Measurements from ENCODE around the gene CRTAP.
"Not testable (repeated sequence)": the region's sequence is repeated elsewhere in the genome, so short reads cannot be mapped to it uniquely, and the experiment has no call there.

CRTAP gene

DNA sequence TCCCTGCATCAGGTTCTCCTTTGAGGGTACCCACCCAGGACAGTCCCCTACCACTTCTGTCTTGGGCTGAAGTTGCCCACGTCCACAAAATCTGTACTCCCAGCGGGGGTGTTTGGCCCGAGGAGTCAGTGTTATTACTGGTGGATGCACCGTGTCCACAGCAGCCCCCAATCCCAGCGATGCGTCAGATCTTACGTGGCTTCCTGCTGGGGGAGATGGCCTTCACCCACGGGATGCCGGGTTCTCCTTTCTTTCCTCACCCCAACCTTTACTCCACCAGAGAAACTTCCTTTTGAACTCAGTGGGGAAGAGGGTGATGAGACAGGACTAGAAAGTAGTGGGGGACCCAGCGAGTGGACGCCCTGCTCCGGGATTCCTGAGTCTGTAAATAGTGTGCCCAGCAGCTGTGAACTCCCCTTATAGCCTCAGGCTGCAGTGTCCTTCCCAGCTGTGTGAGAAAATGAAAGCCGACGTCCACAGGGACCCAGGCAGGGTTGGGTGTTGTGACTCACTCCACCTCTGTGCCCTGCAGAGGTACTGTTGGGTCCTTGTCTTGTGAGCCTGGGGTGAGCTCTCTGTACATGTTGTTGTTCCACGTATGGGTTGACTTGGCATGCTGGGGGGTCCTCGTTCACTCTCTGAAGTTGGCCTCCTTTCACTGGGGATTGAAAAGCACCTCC is 31.5 kb downstream of the CRTAP start:
- DNase-seq, result no peak

DNA sequence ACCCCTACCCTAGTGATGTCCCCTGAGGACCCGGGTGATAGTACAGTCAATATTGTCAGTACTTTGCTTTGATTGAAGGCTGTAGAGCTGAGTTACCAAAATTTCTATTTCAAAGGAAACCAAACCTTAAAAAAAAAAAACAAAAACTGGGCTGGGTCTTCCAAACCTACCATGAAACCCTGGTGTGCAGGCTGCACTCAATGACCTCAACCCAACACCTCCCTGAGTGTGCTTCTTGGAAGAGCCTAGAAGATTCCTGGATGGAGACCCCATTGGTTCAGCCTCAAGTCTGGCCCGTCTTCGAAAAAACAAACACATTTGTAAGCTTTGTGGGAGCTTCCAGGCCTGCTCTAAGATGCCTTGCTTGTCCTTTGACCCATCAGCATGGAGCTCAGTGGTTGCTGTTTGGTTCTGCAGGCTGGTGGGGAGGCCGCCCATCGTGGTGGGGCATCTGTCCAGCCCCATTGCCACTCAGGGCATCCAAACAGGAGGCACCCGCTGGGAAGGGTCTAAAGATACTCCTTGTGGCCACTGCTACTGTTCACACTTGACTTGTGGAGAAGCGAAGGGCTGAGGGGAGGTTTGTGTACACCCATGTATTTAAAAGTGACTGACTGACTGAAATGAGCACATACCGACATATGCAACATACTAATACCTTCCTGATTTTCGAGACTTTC is 32.2 kb downstream of the CRTAP start:
- no peak for DNase-seq

GRCh38 chr3:33146791-33147445 is 33.1 kb downstream of the CRTAP start:
- no peak for DNase-seq

DNA sequence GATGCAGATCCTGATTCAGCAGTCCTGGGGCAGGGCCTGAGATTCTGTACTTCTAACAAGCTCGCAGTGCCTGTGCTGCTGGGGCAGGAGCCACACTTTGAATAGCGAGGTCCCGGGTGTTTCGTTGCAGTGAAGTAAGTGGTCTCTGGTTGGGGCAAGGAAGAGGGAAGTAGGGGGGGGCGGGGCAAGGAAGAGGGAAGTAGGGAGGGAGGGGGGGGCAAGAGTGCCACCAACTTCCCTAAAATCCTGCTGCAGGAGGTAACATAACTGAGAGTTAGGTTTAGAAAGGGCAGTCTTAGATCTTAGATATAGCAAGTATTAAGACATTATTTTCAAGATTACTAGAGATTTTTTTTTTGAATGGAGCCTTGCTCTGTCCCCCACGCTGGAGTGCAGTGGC is 35.5 kb downstream of the CRTAP start:
- no peak for DNase-seq

DNA sequence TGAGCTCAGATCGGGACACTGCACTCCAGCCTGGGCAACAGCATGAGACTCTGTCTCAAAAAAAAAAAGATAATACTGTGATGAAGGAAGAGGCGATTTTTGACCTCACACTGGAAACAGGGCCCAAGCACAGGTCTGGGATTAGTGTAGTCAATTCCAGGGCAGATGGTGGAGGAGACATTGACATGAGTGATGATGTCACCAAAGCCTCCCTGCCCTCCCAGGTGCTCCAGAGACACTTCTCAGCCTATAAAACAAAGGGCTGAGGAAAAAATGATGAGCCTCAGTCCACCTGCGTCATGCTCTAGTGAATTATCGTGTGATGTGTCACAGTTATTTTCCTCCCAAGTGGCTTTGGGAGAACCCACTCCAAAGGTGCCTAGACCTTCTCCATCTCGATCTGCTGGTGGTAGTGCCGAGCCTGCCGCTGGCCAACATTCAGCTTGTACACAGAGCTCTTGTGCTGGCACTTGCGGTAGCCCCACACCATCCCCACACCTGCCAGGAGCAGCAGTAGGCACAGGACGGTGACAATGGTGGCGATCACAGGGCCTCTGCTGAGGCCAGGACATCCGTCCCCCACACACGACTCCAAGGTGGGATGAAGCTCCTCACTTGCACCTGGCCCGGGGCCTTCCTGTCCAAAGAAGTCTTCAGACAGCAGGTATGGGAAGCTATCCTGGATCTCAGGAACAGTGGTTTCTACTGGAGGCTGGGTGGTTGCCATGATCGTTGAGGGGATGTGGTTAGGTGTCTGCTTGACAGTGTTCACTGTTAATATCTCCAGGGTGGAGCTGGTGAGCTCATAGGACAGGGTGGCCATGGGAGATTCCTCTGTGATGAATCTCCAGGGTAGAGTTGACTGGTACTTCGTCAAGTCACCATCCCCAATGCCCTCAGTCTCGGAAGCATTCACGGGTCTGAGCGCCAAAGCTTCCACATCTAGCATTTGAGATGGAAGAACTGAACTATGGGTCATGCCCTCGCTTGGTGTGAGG is 38.8 kb downstream of the CRTAP start:
- no peak for DNase-seq

DNA sequence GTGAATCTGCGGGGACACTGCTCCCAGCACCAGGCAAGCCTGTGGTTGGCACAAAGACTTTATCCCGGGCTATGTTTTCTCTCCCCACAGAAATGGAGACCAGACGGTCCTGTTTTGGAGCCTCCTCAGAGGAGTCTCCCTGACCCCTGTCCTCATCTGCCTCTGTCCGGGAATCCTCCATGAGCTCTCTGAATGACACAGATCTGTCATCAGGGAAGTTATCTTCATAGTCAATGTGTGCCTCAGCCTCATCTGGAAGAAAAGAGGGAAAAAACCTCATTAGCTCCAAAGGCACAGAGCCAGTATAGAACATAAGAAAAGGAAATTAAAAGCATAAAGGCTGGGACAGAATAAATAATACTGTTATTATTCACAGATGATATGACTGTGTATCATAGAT is 40.0 kb downstream of the CRTAP start:
- no peak for DNase-seq

- DNase-seq, result no peak
These were observed 41.5 kb downstream of the CRTAP start for GRCh38 chr3:33155301-33155700.

DNA sequence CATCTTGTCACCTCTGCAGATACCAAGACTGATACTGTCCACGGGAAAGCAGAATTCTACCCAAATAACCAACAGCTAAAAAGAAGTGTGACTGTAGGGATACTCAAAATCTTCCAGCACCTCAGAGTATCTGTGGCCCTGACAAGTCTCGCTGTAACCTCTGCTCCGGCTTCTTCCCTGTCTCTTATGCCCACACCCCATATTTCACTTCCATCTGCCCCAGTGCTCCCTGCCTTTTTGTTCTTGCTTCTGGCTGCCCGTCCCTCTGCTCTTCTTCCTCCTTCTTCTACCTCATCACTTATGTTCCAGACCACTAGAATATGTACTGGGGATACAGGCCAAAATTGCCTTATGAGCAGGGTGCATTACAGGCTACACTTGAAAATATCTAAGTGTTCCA is 45.4 kb downstream of the CRTAP start:
- no peak for DNase-seq

GRCh38 chr3:33159981-33160380 is 46.2 kb downstream of the CRTAP start:
- no peak for DNase-seq

DNA sequence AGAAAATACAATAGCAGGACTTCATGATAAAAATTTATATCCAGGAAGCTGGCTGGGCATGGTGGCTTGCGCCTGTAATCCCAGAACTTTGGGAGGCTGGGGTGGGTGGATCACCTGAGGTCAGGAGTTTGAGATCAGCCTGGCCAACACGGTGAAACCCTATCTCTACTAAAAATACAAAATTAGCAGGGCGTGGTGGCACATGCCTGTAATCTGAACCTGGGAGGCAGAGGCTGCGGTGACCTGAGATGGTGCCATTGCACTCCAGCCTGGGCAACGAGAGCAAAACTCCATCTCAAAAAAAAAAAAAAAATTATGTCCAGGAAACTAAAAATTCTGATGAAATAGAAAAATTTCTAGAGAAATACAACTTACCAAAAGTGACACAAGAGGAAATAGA is 48.8 kb downstream of the CRTAP start:
- DNase-seq, result not testable (repeated sequence)

- DNase-seq, result no peak
These were observed 51.6 kb downstream of the CRTAP start for GRCh38 chr3:33165372-33165771.

DNA sequence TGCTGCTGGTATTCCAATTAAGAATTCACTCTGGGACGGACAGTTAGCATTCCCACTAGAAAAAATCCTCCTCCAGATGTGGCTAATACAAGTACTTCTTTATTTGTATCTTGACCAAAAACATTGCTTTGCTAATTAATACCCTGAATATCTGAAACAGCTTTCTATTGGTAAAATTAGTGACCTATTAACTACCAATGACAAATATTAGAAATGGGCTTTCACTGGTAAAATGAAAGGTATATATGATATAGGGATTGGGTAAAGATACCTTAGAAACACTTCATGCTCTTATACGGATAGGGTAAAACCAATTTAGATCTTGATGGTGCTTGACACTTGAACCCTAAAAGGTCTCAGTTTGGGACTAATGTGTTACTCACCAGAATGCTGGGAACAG is 52.3 kb downstream of the CRTAP start:
- no peak for DNase-seq

DNA sequence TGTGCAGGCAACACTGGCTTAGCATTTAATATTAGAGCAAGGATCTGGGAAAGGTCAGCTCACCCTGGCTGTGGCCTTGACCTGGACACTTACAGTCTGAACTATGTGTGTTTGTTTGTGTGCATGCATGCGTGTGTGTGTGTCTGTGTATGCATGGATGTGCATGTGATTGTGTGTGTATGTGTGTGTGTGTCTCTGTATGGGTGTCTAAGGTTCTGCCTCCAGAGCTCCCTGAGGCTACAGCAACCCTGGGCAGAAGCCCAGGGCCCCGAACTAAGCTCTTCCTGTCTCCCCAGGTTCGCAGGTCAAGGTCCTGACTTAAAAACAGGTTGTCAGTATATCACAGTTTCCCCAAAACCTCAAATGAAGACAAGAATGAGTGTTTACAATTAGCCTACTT is 53.5 kb downstream of the CRTAP start:
- no peak for DNase-seq

GRCh38 chr3:33167716-33168336 is 54.0 kb downstream of the CRTAP start:
- no peak for DNase-seq

DNA sequence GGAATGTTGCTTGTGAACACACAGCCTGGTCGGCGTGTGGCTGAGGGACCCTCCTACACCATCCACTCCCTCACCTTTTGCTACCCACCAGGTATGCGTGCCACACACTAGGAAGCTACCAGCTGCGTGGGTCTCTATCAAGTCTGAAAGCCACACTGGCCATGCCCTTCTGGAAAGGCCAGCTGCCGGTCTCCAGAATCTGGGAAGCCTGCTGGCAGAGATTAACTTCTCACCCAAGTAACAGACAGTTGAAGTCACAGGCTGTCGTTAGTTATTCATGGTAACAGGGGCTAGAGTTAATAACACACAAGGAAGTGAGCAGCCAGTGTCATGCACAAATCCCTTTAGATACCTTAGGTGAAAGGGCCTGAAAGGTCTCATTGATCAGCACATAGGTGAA is 56.7 kb downstream of the CRTAP start:
- DNase-seq, result no peak

DNA sequence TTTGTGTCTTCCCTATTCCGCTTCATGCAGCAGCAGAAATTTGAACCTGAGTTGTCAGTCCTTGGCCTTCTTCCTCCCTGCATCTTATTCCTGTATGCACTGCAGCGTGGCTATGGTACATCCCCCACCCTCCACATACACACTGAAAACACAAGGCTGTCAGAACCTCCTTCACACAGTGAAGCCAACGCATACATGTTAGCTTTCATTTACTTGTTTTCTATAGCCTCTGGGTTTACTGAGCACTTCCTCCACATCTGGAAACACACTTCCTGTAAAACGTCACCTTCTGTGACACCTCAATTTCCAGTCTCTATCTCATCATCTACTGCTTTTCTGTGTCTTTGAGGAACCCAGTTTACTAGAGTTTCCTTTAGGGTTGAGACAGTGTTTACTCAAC is 57.8 kb downstream of the CRTAP start:
- DNase-seq, result no peak

GRCh38 chr3:33173103-33173502 is 59.3 kb downstream of the CRTAP start:
- no peak for DNase-seq

- no peak for DNase-seq
These were observed 59.9 kb downstream of the CRTAP start for GRCh38 chr3:33173672-33174071.

GRCh38 chr3:33174095-33174494 is 60.3 kb downstream of the CRTAP start:
- DNase-seq, result no peak

- no peak for DNase-seq
These were observed 61.0 kb downstream of the CRTAP start for GRCh38 chr3:33174711-33175414.

DNA sequence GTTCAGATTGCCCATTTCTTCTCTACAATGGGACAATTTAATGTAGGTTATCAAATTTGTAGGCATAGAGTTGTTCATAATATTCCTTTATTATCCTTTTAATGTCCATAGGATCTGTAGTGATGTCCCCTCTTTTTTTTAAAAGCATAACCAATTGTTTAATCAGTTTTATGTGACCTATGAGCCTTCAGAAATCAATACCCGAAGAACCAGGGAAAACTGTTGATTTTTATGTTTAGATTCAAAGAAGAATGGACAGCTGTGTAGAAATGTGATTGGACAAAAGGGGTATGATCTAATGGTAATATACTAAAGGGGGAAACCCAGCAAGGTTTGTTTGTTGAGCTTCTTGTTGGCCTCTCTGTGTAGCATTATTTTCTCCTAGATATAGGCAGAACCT is 65.3 kb downstream of the CRTAP start:
- DNase-seq, result no peak

GRCh38 chr3:33181229-33181628 is 67.4 kb downstream of the CRTAP start:
- DNase-seq, result no peak
